ENCODE measurements around the gene DCAF6.

DCAF6 gene

GRCh38 chr1:167995038-167995437 is 58.6 kb downstream of the DCAF6 start:
- H3K4me3 ChIP-seq (ENCODE audit: low read depth, low read length): no peak overlapping the region
- no peak for DNase-seq (ENCODE audit: low read depth)
- no peak for TF ChIP-seq CTCF (IDR thresholded peaks at IDR 0.05; ENCODE audit: low read depth, low read length, missing control alignments)

GRCh38 chr1:167996266-167996665 is 59.8 kb downstream of the DCAF6 start:
- DNase-seq (ENCODE audit: low read depth): no peak
- H3K4me3 ChIP-seq (ENCODE audit: low read depth, low read length): no peak overlapping the region
- TF ChIP-seq CTCF (IDR thresholded peaks at IDR 0.05; ENCODE audit: low read depth, low read length, missing control alignments): no peak

- H3K4me3 ChIP-seq (ENCODE audit: low read depth, low read length): no peak overlapping the region
- no peak for TF ChIP-seq CTCF (IDR thresholded peaks at IDR 0.05; ENCODE audit: low read depth, low read length, missing control alignments)
- DNase-seq (ENCODE audit: low read depth): no peak
These were observed 60.6 kb downstream of the DCAF6 start for GRCh38 chr1:167997037-167997575.

- no peak for DNase-seq (ENCODE audit: low read depth)
- no peak for TF ChIP-seq CTCF (IDR thresholded peaks at IDR 0.05; ENCODE audit: low read depth, low read length, missing control alignments)
- no peak overlapping the region for H3K4me3 ChIP-seq (ENCODE audit: low read depth, low read length)
These were observed 63.4 kb downstream of the DCAF6 start for GRCh38 chr1:167999877-168000276.

- no peak for TF ChIP-seq CTCF (IDR thresholded peaks at IDR 0.05; ENCODE audit: low read depth, low read length, missing control alignments)
- H3K4me3 ChIP-seq (ENCODE audit: low read depth, low read length): no peak overlapping the region
- DNase-seq (ENCODE audit: low read depth): no peak
These were observed 64.2 kb downstream of the DCAF6 start for GRCh38 chr1:168000656-168001055.

- no peak for TF ChIP-seq CTCF (IDR thresholded peaks at IDR 0.05; ENCODE audit: low read depth, low read length, missing control alignments)
- H3K4me3 ChIP-seq (ENCODE audit: low read depth, low read length): no peak overlapping the region
- no peak for DNase-seq (ENCODE audit: low read depth)
These were observed 64.7 kb downstream of the DCAF6 start for GRCh38 chr1:168001213-168001612.

- no peak for TF ChIP-seq CTCF (IDR thresholded peaks at IDR 0.05; ENCODE audit: low read depth, low read length, missing control alignments)
- DNase-seq (ENCODE audit: low read depth): no peak
- no peak overlapping the region for H3K4me3 ChIP-seq (ENCODE audit: low read depth, low read length)
These were observed 68.0 kb downstream of the DCAF6 start for GRCh38 chr1:168004531-168004930.

Measured in GM12864 (cell line).